ENCODE measurements around the gene DLL1. TPM values are rescaled to one million over a fixed set of nuclear protein-coding genes. Genes with fewer than 3 reads are reported as not detected.

DLL1 gene
- total RNA-seq, 1 experiment from 2014 or later = 2.8 TPM

GRCh38 chr6:170268216-170269129 is 22.4 kb downstream of the DLL1 start:
- H3K9ac ChIP-seq (ENCODE audit: extremely low read depth, insufficient read length, low read length) = no peak overlapping the region

More at GRCh38 chr6:170268216-170269129, 22.4 kb downstream of the DLL1 start:
- H3K27ac ChIP-seq (ENCODE audit: insufficient read length, low read depth, low read length) = no peak overlapping the region
- H2BK120ac ChIP-seq (ENCODE audit: low read depth, low read length, poor library complexity, severe bottlenecking) = no peak overlapping the region
- Mint-ChIP-seq H3K27ac (no peak overlapping the region; a peak in 2 of 7 replicates), H3K4me3 (no peak overlapping the region), H3K9me3 (no peaks in the 10 kb centered on the region; a peak in 1 of 5 replicates), H3K36me3 (ENCODE audit: insufficient read depth in 1 of 3, low read depth in 3 of 3) (no peaks in the 10 kb centered on the region), H3K4me1 (peaks cover 21 to 27% of the 10 kb centered on the region in 2 experiments), H3K27me3 (ENCODE audit: low read depth) (peaks cover 2% of the 10 kb centered on the region)
- H3K23ac ChIP-seq (ENCODE audit: insufficient read length, low read depth, low read length) = no peak overlapping the region
- H2BK12ac ChIP-seq (ENCODE audit: insufficient read length, low read depth, low read length) = no peak overlapping the region
- no peak overlapping the region for H4K91ac ChIP-seq (ENCODE audit: insufficient read length, low read depth, low read length)
- DNase-seq = no peak
- H3K4ac ChIP-seq (ENCODE audit: low read depth, low read length) = no peak overlapping the region
- no peak overlapping the region for H3K18ac ChIP-seq (ENCODE audit: insufficient read length, low read depth, low read length)
- no peak overlapping the region for H2BK15ac ChIP-seq (ENCODE audit: low read depth, low read length)
- H3K4me2 ChIP-seq (ENCODE audit: insufficient read depth, insufficient read length, low read length) = no peak overlapping the region
- no peaks in the 10 kb centered on the region for H3K79me2 ChIP-seq (ENCODE audit: insufficient read depth, low read length)
- no CpG with 5 or more reads among the region's 22 CpGs for WGBS (ENCODE audit: extremely low coverage, insufficient read length, low lambda C conversion rate)
- H3T11ph ChIP-seq (ENCODE audit: low read length) = no peak overlapping the region
- no peaks in the 10 kb centered on the region for H3K79me1 ChIP-seq (ENCODE audit: insufficient read depth, low read depth, low read length, poor library complexity, severe bottlenecking)
- no peak overlapping the region for H3K56ac ChIP-seq (ENCODE audit: insufficient read length, low read depth, low read length)
- no peak for TF ChIP-seq CTCF (conservative IDR thresholded peaks at IDR 0.05)
- no peaks in the 10 kb centered on the region for H3K9me3 ChIP-seq (ENCODE audit: control insufficient read depth, low read depth, low read length)
- H4K20me1 ChIP-seq (ENCODE audit: control insufficient read depth, insufficient read depth, insufficient read length) = no peaks in the 10 kb centered on the region
- H2AK5ac ChIP-seq (ENCODE audit: insufficient read length, low read length) = no peak overlapping the region
- H4K5ac ChIP-seq (ENCODE audit: insufficient read length, low read depth, low read length) = no peak overlapping the region
- H2BK5ac ChIP-seq (ENCODE audit: insufficient read length, low read length) = no peak overlapping the region
- no peak overlapping the region for H4K8ac ChIP-seq (replicated peaks; ENCODE audit: insufficient read length, low read depth, low read length)
- H2BK20ac ChIP-seq (ENCODE audit: low read depth, low read length, poor library complexity, severe bottlenecking) = no peak overlapping the region
- H3K27me3 ChIP-seq (ENCODE audit: insufficient read depth, low read length) = no peaks in the 10 kb centered on the region
- H3K14ac ChIP-seq (ENCODE audit: insufficient read depth, low read length) = no peak overlapping the region
- H2AFZ ChIP-seq (ENCODE audit: low read length) = no peak overlapping the region
- no peaks in the 10 kb centered on the region for H3K23me2 ChIP-seq (ENCODE audit: insufficient read length, low read depth, low read length, poor library complexity, severe bottlenecking)
- H3K4me1 ChIP-seq (ENCODE audit: insufficient read depth, low read length) = no peaks in the 10 kb centered on the region
